ENCODE results near the gene MRTFA.
A peak's percentile ranks its signal among the peaks of the same experiment; 100 is the strongest.
"Not testable (repeated sequence)": the region's sequence is repeated elsewhere in the genome, so short reads cannot be mapped to it uniquely, and the experiment has no call there.

MRTFA gene

DNA sequence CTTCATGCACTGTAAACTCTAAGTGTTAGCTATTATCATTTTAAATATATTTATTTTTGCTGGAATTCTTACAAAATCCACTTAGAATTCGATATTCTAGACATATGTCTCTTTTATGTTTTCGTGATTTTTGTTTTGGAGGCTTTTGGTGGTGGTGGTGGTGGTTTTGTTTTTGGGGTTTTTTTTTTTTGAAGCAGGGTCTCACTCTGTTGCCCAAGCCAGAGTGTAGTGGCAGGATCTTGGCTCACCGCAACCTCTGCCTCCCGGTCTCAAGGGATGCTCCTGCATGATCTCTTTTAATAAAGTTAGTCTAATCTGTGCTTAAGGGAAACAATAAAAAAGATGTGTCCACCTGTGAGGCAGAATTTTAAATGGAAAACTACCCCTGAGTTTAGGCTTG, 117.7 kb downstream of the MRTFA start:
- no peak for DNase-seq

DNA sequence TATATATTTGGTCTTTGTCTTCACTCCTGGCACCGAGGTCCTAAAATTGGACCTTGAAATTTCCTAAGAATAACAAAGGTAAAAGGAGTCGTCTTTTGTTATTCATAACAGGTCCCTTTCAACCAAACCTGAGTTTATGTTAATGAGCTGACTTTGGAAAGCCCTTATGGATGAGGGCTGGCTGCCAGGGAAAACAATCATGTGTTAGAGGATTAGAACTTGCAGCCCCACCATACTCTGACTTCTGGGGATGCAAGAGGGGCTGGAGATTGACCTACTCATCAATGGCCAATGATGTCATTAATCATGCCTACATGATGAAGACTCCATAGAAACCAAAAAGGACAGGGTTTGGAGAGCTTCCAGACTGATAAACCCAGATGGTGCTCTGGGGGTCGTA, 118.9 kb downstream of the MRTFA start:
- DNase-seq, result no peak

DNA sequence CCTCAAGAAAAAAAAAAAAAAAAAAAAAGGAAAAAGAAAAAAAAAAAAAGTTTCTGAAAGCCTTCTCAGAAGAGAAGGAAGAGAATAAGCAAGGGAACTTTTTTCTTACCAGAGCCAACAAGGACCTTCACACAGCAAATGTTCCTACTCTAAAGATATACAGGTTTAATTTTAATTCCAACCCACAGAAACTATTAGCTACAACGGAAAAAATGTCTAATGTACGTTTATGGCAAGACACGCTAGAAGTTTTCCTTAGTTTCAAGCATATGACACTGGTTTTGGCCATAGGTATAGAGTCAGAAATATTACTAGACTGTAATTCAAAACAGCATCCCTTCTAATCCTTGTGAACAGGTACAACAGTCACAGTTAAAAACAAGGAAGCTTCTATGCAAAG, 120.1 kb downstream of the MRTFA start:
- DNase-seq, result no peak

DNA sequence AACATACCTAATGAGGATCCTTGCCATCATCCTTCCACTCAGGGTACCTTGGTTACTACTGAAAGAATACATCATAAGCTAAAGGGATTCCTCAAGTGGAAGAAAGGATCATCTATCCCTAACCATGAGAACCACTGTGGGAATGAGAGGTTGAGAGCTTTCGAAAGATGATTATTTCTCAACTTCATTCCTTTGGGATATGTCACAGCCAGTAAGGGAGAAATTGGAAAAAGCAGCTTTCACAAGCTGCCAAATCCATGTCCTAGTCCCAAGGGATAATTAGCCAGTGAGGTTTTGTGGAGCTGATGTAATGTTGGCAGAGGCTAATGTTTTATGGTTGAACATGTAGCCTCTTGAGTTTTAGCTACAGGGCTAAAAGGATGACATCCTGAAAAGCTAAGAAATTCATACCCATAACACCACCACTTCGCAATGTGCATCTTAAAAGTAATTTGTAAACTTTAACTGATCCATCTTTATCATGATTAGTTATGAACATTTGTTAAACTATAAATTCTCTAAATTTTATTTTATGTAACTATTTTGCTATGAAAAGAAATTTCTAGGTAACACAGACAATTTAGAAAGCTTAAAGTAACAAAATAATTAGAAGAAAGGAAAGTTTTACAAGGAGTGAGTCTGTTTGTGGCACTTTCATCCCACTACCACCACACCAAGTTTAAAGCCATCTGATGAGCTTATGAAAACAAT, 123.9 kb downstream of the MRTFA start:
- DNase-seq, result no peak

- no peak for DNase-seq
These were observed 124.9 kb downstream of the MRTFA start for GRCh38 chr22:40511604-40512003.

DNA sequence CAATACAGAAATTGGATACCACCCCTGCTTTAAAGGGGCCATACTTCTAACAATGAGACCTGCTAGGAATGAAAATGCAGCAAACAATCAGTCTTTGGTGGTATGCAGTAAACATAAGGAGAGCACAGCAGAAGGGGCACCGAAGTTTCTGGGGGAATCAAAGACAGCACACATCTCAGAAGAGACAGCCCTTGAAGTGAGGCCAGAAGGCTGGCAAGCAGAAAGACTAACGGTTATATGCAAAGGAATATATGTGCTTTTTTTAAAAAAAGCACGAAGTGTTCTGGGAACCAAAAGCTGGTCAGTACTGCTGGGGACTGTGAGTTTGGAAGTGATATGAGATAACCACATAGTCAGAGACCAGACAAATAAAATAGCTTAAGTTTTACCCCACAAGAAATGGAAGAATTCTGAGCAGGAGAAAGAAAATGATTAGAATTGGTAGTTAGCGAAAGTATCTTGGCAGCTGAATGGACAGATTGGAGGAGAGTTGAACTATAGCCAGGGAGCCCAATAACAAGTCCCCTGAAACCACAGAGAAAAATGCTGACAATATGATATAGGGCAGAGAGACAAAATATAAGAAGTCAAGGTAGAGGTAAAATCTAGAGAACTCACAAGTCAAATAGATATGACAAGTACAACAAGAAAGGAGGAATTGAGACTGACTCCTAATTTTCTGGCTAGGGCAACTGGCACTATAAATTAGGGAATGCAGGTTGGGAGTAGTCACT, 125.7 kb downstream of the MRTFA start:
- no peak for DNase-seq

GRCh38 chr22:40509401-40510134, 127.0 kb downstream of the MRTFA start:
- peak; percentile 86 to 95 (median 90) for DNase-seq

DNA sequence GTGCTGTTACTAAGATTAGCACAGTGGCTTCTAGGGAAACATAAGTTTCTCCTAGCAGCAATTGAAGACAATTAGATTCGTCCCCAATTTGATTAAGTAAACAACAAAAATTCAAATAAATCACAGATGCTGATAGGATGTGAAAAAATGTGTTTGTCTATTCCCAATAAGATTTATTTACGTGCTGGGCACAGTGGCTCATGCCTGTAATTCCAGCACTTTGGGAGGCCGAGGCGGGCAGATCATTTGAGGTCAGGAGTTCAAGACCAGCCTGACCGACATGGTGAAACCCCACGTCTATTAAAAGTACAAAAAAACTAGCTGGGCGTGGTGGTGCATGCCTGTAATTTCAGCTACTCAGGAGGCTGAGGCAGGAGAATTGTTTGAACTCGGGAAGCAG, 128.5 kb downstream of the MRTFA start:
- not testable (repeated sequence) for DNase-seq

GRCh38 chr22:40507491-40507890, 129.0 kb downstream of the MRTFA start:
- no peak for DNase-seq

DNA sequence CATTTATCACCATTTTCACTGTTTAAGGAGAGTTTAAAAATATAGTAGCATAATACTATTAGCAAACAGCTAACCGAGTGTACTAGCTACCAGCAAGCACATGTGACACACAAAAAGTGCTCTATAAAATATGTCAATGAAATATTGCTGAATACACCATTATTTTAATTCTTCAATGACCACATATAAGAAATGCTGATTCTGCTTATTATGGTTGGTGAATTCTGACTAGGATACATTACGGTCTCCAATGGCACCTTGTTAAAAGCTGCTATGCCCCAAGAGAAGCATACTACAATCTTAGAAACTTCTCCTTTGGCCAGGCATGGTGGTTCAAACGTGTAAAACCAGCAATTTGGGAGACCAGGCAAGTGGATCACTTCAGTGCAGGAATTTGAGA, 129.8 kb downstream of the MRTFA start:
- DNase-seq, result no peak

DNA sequence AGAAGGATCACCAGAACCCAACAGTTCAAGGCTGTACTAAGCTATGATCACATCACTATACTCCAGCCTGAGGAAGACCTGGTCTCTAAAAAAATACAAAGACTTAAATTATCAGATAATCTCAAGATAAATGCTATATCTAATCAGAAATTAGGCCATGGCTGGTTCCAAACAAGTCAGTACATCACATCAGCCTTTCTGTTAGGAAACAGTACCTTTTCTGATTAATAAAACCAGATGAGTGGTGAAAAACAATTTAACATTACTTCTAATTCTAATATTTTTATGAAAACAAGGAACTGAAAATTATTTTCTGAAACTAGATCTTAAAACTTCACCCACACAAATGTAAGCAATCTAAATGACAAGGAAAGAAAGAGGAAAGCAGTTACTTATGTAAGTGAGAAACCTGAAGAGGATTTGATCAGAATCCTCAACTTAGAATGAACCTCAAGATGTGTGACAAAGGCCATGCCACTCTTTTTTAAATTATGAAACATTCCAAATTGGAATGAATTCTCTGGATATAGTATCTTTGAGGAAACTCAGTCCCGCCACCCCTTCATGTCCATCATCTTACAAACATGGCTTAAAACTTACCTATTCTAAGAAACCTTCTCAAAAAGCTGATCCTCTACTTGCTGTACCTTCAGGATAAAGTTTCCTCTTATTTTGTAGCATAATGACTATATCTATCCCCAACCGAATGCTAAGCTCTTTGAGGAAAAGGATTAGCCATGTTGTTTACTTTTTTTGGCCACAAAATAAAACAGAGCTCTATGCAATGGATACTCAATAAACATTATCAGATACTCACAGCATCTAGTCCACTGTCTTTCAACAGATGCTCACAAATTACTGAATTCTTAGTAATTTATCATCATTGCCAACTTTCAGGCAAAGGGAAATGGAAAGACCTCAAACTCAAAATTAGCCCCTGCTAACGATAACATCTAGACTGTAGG, 132.0 kb downstream of the MRTFA start:
- DNase-seq, result peak in 1 of 3 donors; percentile 50

DNA sequence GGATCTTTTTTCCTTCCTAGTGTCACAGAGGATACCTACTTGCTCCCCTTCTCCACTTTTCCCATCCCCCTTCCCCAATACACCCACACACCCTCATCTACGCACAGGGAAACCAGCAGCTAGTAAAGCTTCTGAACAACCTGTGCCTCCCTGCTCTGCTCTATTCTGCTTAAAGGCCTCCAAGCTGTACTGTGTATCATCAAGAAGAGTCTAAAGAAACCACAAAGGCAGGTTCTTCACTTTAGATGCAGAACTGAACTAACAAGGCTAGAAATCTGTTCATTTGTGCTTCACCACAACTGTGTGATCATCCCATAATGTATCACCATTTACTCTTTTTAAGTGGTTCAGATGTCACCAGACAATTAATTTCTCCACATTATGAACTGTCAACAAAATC, 133.6 kb downstream of the MRTFA start:
- DNase-seq, result no peak

- not testable (repeated sequence) for DNase-seq
These were observed 136.1 kb downstream of the MRTFA start for GRCh38 chr22:40500465-40500786.

GRCh38 chr22:40499209-40499623, 137.3 kb downstream of the MRTFA start:
- peak; percentile 64 to 83 (median 83) for DNase-seq

- no peak for DNase-seq
These were observed 137.9 kb downstream of the MRTFA start for GRCh38 chr22:40498420-40499208.

DNA sequence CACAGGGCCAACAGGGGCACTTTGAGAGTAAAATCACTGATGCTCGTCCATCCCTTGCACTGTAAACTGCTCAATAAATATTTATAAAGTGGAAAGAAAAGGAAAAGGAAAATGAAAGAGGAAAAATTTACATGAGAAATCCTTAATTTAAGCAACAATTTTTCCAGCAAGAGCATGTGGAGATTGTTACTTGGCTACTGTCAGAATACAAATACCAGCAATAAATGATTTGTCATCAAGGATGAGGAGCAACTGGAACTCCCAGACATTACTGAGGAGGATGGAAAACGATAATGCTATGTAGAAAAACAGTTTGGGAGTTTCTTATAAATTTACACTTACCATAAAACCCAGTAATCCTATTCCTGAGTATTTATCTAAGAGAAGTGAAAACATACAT, 143.1 kb downstream of the MRTFA start:
- peak; percentile 35 to 85 (median 61) for DNase-seq

DNA sequence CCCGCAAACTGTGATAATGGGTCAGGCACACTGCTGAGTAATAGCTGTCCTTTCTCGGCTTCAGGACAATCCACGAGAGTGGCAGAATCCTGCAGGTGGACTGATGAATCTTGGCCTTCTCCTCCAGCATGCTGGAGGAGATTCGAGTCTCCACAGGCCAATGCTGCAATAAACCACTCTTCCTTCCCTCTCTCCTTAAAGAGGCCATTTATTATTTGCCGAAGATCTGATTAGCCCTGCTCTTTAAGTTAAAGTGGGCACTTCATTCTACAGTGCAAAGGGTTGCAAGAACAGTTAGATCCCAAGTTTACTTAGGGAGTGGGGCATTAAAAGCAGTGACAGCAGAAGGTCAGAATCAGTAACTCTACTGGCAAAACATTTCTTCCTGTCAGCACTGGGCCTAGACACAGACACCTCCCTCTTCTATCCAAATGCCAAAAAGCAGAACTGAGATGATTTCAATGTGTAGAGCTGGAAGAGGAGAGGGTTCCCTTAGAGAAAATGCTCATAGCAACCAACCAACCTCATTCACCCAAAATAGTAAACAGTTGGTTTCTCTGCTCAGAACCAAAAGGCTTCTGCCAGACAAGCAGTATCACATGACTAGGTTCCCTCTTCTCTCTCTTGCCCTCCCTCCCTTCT, 144.4 kb downstream of the MRTFA start:
- peak; percentile 76 to 93 (median 80) for DNase-seq

DNA sequence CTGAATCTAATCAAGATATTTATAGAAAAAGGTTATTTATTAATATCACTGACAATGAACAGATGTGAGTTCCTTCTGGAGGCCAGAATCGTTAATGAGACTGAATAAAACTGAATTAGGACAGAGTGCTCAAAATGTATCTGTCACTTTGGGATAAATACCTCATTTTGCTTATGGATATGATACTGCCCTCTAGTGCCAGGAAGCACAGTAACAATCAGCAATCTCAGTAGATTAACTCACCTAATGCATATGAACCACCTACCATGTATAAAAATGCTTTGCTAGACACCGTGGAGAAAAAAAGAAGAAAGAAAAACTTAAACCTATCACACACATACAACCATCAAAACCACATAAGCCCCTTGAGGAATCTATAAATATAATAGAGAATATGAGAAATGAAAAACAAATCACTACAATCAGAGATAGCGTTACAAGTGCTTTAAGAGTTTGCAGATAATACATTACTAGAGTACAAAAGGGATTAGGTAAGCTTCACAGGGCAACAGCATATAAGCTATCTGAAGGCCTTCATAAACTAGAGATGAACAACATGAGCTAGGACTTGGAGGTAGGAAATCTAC, 148.8 kb downstream of the MRTFA start:
- DNase-seq, result peak; percentile 42 to 68 (median 58)

- DNase-seq, result no peak
These were observed 149.4 kb downstream of the MRTFA start for GRCh38 chr22:40486962-40487602.

Data from suppressor macrophage treated with lipopolysaccharide for 1 hour (primary cell).